ENCODE results near the gene YPEL4.

DNA sequence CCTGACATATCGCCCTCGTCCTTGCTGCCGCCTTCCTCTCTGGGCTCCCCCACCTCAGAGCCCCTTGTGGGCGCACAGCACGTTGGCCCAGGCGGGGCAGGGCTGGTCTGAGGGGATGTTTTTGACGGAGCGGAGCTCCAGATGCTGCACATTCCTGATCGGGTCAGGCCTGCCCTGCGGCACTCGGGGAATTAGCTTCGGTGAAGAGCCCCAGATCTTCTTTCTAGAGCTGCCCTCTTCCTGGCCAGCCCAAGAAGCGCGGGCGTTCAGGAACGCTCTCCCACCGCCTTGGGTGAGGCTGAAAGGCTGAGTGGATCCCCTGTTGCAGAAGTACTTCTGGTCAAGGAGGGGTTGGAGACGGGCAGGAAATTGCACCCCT is 12.1 kb downstream of the YPEL4 start:
- TF ChIP-seq CTCF (IDR thresholded peaks at IDR 0.05) (no peak), ZFX (IDR thresholded peaks at IDR 0.05; ENCODE audit: borderline replicate concordance) (no peak)

All from 22Rv1 (cell line).